Vagina (tissue), 2 donors: ENCODE results near the gene PYCARD. TPM values are rescaled to one million over a fixed set of nuclear protein-coding genes. Genes with fewer than 3 reads are reported as not detected.

ENCODE experiments used
- DNase-seq, 2 donors: peaks; one replicate each; pipeline ENCODE4 v3.0.0-alpha.2; 2017; ENCODE audit errors: extremely low spot score in 2 of 2
- H3K27ac ChIP-seq: fragments of 200-600 bp; sonication (generic); one replicate; pipeline ENCODE4 v1.5.1; 2019
- H3K27me3 ChIP-seq: fragments of 200-600 bp; sonication (generic); one replicate; pipeline ENCODE4 v1.5.1; 2019
- H3K36me3 ChIP-seq, 2 donors: fragments of 200-600 bp; sonication (generic); one replicate each; pipeline ENCODE4 v1.5.1; 2017 to 2019
- H3K4me1 ChIP-seq: fragments of 200-600 bp; sonication (generic); one replicate; pipeline ENCODE4 v1.5.1; 2019
- H3K4me3 ChIP-seq, 2 donors: fragments of 200-600 bp; sonication (generic); 1 replicate in 1 of 2; 2 replicates in 1 of 2; pipeline ENCODE4 v1.5.1; 2016 to 2019
- H3K9me3 ChIP-seq: fragments of 200-600 bp; sonication (generic); one replicate; pipeline ENCODE4 v1.5.1; 2019
- CTCF ChIP-seq, 3 experiments: fragments of 450-650 bp in 2 of 3; fragments of 200-600 bp in 1 of 3; sonication (generic) in 1 of 3; IDR thresholded peaks; one replicate each; pipeline ENCODE4 v1.5.1; 2017 to 2019; ENCODE audit warnings: antibody characterized with exemption in 3 of 3, mild to moderate bottlenecking in 2 of 3, moderate library complexity in 2 of 3
- POLR2A ChIP-seq, 2 donors: fragments of 450-650 bp; IDR thresholded peaks; one replicate each; pipeline ENCODE4 v1.6.1; 2017; ENCODE audit warnings: antibody characterized with exemption in 2 of 2, mild to moderate bottlenecking in 2 of 2, moderate library complexity in 2 of 2
- POLR2AphosphoS5 ChIP-seq, 2 donors: sonication (generic); formaldehyde crosslinking; IDR thresholded peaks; one replicate each; pipeline ENCODE4 v1.9.0; 2017; ENCODE audit warnings: antibody characterized with exemption in 2 of 2, mild to moderate bottlenecking in 2 of 2, low read depth in 1 of 2; ENCODE audit not compliant: insufficient read depth in 1 of 2
- intact Hi-C: fragments of 100-400 bp; cut with DNase I; formaldehyde crosslinking; loops from one replicate; pipeline ENCODE4 v1.15.1; 2023
- total RNA-seq: library from RNA; depleted of rRNA; stranded (reverse); fragments of >200 nt; gene quantifications from one replicate; pipeline ENCODE4 v1.2.3, GENCODE V29; 2016

PYCARD gene
- total RNA-seq, 1 donor from 2014 or later, result 85.0 TPM

- no peak for TF ChIP-seq POLR2A (IDR thresholded peaks at IDR 0.05)
- no peak for TF ChIP-seq CTCF (IDR thresholded peaks at IDR 0.05)
- TF ChIP-seq POLR2AphosphoS5 (IDR thresholded peaks at IDR 0.05; ENCODE audit: insufficient read depth in 1 of 2, low read depth in 1 of 2), result no peak
- peaks cover 4 to 99% of the 10 kb centered on the region in 2 donors for H3K36me3 ChIP-seq
These were observed 13.2 kb downstream of the PYCARD start for GRCh38 chr16:31189412-31189778.

DNA sequence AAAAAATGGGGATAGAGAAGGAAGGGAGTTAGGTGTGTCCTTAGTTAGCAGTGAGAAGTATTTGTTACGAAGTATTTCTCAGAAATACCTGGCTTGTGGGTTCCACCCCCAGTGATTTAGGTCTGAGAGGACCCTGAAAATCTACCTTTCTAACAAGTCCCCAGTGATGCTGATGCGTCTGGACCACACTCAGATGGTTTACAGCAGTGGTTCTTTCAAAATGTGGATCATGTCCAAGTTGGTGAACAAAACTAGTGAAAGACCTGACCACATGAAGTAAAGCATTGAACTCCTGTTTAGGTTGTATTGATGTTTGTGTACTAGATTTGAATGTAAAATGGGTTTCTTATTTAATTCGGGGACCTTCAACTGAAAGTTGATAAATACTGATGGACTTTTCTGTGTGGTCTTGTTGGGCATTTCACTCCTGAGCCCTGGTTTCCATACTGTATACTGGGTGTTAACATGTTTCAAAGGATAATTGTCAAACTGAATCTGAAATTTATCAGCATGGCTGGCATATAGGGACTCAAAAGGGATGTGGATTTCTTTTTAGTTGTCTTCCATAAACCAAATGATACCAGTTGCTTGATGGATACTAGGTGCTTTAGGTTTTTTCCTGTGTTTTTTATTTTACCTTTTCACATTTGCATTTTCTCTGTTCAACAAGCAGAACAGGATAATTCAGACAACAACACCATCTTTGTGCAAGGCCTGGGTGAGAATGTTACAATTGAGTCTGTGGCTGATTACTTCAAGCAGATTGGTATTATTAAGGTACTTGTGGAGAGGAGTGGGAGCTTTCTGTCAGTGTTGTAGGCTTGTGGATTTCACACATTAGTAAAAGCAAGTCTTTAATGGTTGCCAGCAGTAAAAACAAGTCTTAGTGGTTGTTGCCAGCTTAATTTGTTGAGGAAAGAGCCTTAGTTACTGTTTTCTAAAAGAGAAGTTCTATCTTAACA is 13.8 kb downstream of the PYCARD start:
- Histone ChIP-seq H3K9me3 (no peaks in the 10 kb centered on the region), H3K27me3 (no peaks in the 10 kb centered on the region), H3K36me3 (peaks cover 4 to 99% of the 10 kb centered on the region in 2 donors), H3K4me1 (peaks cover 8% of the 10 kb centered on the region), H3K27ac (no peak overlapping the region), H3K4me3 (no peak overlapping the region)
- intact Hi-C loops, result loop anchor here (10.0 kb wide), 1 partner anchor 256 kb away; the partner anchor contains the start of gene ZNF843
- no peak for TF ChIP-seq CTCF (IDR thresholded peaks at IDR 0.05)
- no peak for TF ChIP-seq POLR2AphosphoS5 (IDR thresholded peaks at IDR 0.05; ENCODE audit: insufficient read depth in 1 of 2, low read depth in 1 of 2)
- no peak for TF ChIP-seq POLR2A (IDR thresholded peaks at IDR 0.05)
- no peak for DNase-seq

More at GRCh38 chr16:31189412-31189778, 13.2 kb downstream of the PYCARD start:
- H3K9me3 ChIP-seq, result no peaks in the 10 kb centered on the region
- no peaks in the 10 kb centered on the region for H3K27me3 ChIP-seq
- intact Hi-C loops, result loop anchor here (10.0 kb wide), 1 partner anchor 255 kb away; the partner anchor contains the start of gene ZNF843
- no peak for DNase-seq
- H3K4me3 ChIP-seq, result no peak overlapping the region
- peaks cover 2% of the 10 kb centered on the region for H3K4me1 ChIP-seq
- no peak overlapping the region for H3K27ac ChIP-seq

DNA sequence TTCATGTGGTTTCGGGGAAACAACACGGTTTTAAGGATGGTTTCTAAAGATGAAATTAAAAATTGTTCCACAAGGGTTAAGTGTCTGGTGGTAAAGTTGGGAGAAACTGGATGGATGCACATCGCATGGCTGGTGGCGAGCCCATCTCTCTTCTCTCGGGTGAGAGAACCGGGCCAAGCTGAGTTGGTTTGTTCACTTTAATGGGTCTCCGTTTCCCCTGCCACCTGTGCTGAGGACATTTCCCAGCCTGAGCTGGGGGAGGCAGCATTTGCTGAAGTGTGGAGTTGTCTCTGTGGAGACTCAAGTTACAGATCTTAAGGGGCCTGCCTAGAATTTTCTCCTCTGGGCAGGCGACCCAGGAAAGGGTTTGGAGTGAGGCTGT is 14.8 kb downstream of the PYCARD start:
- TF ChIP-seq POLR2AphosphoS5 (IDR thresholded peaks at IDR 0.05; ENCODE audit: insufficient read depth in 1 of 2, low read depth in 1 of 2) (no peak), CTCF (IDR thresholded peaks at IDR 0.05) (no peak), POLR2A (IDR thresholded peaks at IDR 0.05) (no peak)
- no peak for DNase-seq
- H3K27me3 ChIP-seq, result no peaks in the 10 kb centered on the region
- H3K36me3 ChIP-seq, result peaks cover 4 to 100% of the 10 kb centered on the region in 2 donors
- H3K4me3 ChIP-seq, result no peak overlapping the region
- H3K27ac ChIP-seq, result no peak overlapping the region
- H3K4me1 ChIP-seq, result peaks cover 18% of the 10 kb centered on the region
- no peaks in the 10 kb centered on the region for H3K9me3 ChIP-seq
- intact Hi-C loops, result loop anchor here (10.0 kb wide), 1 partner anchor 257 kb away; the partner anchor contains the start of gene ZNF843

DNA sequence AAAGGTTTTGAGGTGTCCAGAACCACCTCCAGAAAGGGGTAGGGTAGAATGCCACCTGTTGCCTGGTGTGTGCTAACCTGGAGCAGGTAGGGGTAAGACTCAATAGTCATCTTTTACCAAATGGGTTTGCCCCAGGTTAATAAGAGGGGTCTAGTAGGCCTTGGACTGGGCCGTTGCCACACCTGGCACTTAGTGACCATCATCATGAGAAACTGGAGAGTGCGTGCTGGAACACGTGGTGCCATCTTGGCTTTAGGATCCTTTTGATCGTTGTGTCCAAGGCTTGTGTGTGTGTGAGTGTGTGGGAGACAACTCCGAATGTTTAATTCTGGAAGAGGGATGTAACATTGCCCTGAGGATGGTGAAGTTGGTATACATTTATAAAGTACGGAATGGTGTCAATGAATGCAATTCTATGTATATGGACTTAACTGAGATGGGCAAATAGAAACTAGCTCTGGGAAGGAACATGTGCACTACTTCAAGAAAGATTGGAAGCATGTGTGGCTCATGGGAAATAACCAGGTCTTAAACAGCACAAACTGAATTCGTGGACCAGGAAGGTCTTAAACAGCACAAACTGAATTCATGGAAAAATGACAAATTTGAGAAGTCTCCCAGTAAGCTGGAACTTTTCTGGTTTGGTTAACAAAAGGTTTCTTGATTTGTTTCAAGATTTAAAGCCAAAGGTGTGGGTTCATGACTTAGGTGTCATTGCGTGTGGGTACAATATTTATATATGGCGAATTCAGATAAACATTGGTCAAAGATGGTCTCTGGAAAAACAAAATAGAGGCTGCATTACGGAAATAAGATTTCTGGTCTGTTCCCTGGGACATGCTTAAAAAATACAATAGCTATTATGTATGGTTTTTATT is 15.4 kb downstream of the PYCARD start:
- Histone ChIP-seq H3K4me1 (peaks cover 24% of the 10 kb centered on the region), H3K36me3 (peaks cover 4 to 99% of the 10 kb centered on the region in 2 donors), H3K27ac (no peak overlapping the region), H3K27me3 (no peaks in the 10 kb centered on the region), H3K4me3 (no peak overlapping the region), H3K9me3 (no peaks in the 10 kb centered on the region)
- no peak for TF ChIP-seq CTCF (IDR thresholded peaks at IDR 0.05)
- TF ChIP-seq POLR2AphosphoS5 (IDR thresholded peaks at IDR 0.05; ENCODE audit: insufficient read depth in 1 of 2, low read depth in 1 of 2), result no peak
- TF ChIP-seq POLR2A (IDR thresholded peaks at IDR 0.05), result no peak
- no peak for DNase-seq
- intact Hi-C loops, result loop anchor here (10.0 kb wide), 1 partner anchor 258 kb away; the partner anchor contains the start of gene ZNF843
